Esophagus (tissue), 2 donors: ENCODE measurements around the gene SCYGR6. TPM values are rescaled to one million over a fixed set of nuclear protein-coding genes. Genes with fewer than 3 reads are reported as not detected.

Source experiments
- H3K27ac ChIP-seq, 2 donors: one replicate each; pipeline ENCODE4 v1.5.1; 2013; ENCODE audit warnings: low read depth in 2 of 2, mild to moderate bottlenecking in 2 of 2, inconsistent platforms in 1 of 2, low read length in 1 of 2, moderate library complexity in 1 of 2
- H3K27me3 ChIP-seq, 2 donors: one replicate each; pipeline ENCODE4 v1.6.1; 2013; ENCODE audit warnings: low read length in 2 of 2, control low read depth in 1 of 2, mild to moderate bottlenecking in 1 of 2; ENCODE audit not compliant: insufficient read depth in 2 of 2, control insufficient read depth in 1 of 2
- H3K36me3 ChIP-seq, 2 donors: one replicate each; pipeline ENCODE4 v1.6.1; 2013; ENCODE audit warnings: low read length in 1 of 2; ENCODE audit not compliant: control insufficient read depth in 2 of 2, insufficient read depth in 2 of 2
- H3K4me1 ChIP-seq, 2 donors: one replicate each; pipeline ENCODE4 v1.6.1; 2013; ENCODE audit warnings: low read length in 1 of 2; ENCODE audit not compliant: control insufficient read depth in 2 of 2, insufficient read depth in 2 of 2
- H3K4me3 ChIP-seq, 2 donors: one replicate each; pipeline ENCODE4 v1.5.1; 2013; ENCODE audit warnings: low read length in 2 of 2, mild to moderate bottlenecking in 2 of 2, low read depth in 1 of 2, moderate library complexity in 1 of 2
- H3K9me3 ChIP-seq, 2 donors: one replicate each; pipeline ENCODE4 v1.6.1; 2013; ENCODE audit warnings: mild to moderate bottlenecking in 2 of 2, low read depth in 1 of 2, low read length in 1 of 2, moderate library complexity in 1 of 2; ENCODE audit not compliant: control insufficient read depth in 2 of 2, insufficient read depth in 1 of 2
- WGBS, 2 donors: extraction: QIAGEN DNeasy Blood & Tissue Kit; methylation state at CpG; one replicate each; pipeline ENCODE4 v1.1.7; 2013; 5-methylcytosine and 5-hydroxymethylcytosine counted together
- polyA plus RNA-seq, 2 donors: library from polyadenylated mRNA; stranded (reverse); fragments of 200-250 nt; gene quantifications; one replicate each; pipeline ENCODE4 v1.2.3, GENCODE V29; 2013
- donor health status: healthy with polysubstance abuse.
- donor health status: Bipolar disorder and iron deficiency.

The SCYGR6 gene, protein sequence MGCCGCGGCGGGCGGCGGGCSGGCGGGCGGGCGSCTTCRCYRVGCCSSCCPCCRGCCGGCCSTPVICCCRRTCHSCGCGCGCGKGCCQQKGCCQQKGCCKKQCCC
- polyA plus RNA-seq: not detected

DNA sequence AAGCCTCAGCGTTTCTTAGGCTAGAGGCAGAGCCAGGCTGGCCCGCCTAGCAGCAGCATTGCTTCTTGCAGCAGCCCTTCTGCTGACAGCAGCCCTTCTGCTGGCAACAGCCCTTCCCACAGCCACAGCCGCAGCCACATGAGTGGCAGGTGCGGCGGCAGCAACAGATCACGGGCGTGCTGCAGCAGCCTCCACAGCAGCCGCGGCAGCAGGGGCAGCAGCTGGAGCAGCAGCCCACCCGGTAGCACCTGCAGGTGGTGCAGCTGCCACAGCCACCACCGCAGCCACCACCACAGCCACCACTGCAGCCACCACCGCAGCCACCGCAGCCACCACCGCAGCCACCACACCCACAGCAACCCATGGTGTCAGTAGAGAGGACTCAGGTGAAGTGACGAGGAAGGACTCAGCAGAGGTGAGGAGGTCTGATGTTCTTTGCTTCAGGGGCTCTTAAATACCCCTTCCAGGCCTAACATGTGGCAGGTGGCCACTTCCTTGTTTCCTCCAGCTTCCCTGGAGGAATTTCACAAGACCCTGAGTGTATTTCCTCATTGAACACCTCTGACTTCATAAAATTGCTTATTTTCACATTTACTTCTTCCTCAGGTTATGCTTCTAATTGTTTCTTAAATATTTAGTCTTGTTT is at the start of gene SCYGR6:
Gene SCYGR6 (minus strand): TSS at position 364 of the 646 bp plus-strand sequence. CDS start 0 bp downstream, at position 364.
- Histone ChIP-seq H3K9me3 (no peaks in the 10 kb centered on the region), H3K36me3 (no peaks in the 10 kb centered on the region), H3K27ac (no peak within 1 kb of the TSS), H3K4me3 (no peak within 1 kb of the TSS), H3K4me1 (no peaks in the 10 kb centered on the region), H3K27me3 (no peaks in the 10 kb centered on the region)
- WGBS, 2 donors: 81 to 86% methylated on average over 15 of the region's 15 CpGs

DNA sequence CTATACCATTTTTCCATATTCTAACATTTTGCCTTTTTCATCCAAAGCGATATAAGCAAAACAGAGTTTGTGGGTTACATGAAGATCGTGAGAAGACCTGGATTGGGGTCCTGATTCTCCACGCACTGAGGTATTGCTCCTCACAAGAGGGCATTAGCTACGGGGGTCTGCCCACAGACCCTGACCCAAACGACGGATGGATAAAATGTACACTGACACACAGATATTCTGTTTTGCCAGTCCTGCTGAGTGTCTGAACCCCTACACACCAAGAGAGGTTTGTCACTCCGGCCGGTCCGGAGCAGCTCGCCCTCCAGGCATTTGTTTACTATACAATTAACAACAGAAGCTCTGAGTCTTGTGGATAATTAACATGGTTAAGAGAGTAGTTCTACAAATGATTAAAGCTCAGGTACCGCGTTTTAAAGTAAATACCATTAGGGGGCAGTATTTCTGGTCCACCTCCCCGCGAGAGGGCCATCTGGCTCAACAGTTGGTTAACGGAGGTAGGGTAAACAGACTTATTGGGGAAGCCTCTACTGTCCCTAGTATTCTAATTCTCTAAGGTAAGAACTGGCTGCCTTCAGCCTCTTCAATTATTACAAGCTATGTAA is 49.6 kb upstream of the SCYGR6 start:
- H3K27me3 ChIP-seq: no peaks in the 10 kb centered on the region
- H3K9me3 ChIP-seq: peaks cover 0 to 2% of the 10 kb centered on the region in 2 donors
- no peaks in the 10 kb centered on the region for H3K36me3 ChIP-seq
- WGBS, 2 donors: 59 to 68% methylated on average over 15 of the region's 15 CpGs
- no peak overlapping the region for H3K4me3 ChIP-seq
- no peak overlapping the region for H3K27ac ChIP-seq
- no peaks in the 10 kb centered on the region for H3K4me1 ChIP-seq

DNA sequence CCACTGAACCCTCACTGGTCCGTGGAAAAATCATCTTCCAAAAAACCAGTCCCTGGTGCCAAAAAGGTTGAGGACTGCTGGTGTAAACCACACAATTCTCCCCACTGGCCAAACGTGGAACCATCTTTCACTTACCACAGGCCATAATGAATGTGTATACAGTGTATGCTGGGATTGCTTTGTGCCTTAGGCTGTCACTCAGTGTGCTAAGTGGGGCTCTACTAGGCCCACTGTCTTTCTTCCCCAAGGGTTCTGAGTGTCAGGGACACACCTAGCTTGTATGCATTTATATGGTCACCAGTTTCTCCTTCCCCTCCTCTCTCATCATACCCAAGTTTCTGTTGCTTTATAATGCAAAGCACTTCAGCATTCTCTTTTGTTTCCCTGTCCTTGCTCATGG is 48.4 kb upstream of the SCYGR6 start:
- Histone ChIP-seq H3K36me3 (no peaks in the 10 kb centered on the region), H3K27me3 (no peaks in the 10 kb centered on the region), H3K9me3 (peaks cover 0 to 2% of the 10 kb centered on the region in 2 donors), H3K4me3 (no peak overlapping the region), H3K27ac (no peak overlapping the region), H3K4me1 (no peaks in the 10 kb centered on the region)
- WGBS, 2 donors: 41 to 48% methylated on average over 2 of the region's 2 CpGs

DNA sequence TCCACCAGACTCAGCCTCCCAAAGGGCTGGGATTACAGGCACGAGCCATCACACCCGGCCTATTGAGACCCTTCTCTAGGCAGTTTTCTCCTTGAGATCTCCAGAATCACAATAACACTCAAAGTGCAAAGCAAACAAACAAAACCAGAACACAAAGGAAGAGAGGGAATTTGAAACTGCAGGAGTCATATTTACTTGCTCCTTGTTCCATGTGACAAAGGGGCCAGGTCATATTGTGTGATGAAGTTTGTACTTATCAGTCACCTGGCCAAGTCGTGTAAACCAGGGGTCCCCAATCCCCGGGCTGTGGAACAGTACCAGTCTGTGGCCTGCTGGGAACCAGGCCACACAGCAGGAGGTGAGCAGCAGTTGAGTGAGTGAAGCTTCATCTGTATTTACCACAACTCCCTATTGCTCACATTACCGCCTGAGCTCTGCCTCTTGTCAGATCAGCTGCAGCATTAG is 47.7 kb upstream of the SCYGR6 start:
- Histone ChIP-seq H3K36me3 (no peaks in the 10 kb centered on the region), H3K4me1 (no peaks in the 10 kb centered on the region), H3K4me3 (no peak overlapping the region), H3K27me3 (no peaks in the 10 kb centered on the region), H3K9me3 (peaks cover 0 to 2% of the 10 kb centered on the region in 2 donors), H3K27ac (no peak overlapping the region)
- 80 to 83% methylated on average over 5 of the region's 5 CpGs for WGBS, 2 donors

DNA sequence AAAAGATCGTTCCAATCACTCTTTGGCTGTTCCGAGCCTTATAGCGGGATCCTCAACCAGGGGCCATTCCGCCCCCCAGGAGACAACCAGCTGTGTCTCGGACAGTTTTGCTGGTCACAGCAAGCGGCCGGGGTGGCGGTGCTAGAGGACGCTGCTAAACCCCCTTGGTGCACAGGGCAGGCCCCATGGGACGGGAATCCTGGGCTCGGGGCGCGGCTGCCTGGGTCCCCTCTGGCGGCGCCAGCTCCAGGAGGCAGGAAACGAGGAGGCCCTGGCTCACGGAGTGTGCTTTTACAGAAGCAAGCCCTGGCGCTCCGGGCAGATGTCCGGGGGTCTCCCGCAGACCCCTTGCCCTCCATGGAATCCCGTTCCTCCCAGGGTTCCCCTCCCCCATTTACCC is 43.3 kb upstream of the SCYGR6 start:
- 93 to 94% methylated on average over 22 of the region's 22 CpGs for WGBS, 2 donors
- Histone ChIP-seq H3K36me3 (no peaks in the 10 kb centered on the region), H3K4me3 (no peak overlapping the region), H3K27me3 (no peaks in the 10 kb centered on the region), H3K4me1 (no peaks in the 10 kb centered on the region), H3K9me3 (no peaks in the 10 kb centered on the region), H3K27ac (no peak overlapping the region)

DNA sequence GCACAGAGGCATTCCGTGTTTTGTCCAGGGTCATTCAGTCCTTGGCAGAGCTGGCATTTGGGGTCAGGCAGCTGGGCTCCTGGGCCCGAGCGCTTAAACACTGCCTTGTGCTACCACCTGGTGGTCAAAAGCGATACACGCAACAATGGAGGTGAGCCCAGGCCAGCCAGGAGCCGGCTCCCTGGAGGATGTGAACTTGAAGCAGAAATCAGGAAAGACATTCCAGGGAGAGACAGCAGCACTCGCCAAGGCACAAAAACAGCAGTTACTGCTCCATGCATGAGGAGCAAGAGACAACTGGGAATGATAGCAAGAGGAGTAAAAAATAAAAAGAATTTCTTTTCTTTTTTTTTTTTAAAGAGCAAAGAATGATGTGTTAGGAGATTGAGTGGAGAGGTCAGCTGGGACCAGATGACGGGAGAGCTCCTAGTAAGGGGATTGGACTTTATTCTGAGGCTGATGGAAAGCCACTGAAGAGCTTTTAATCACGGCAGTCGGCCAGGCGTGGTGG is 41.9 kb upstream of the SCYGR6 start:
- no peak overlapping the region for H3K4me3 ChIP-seq
- no peaks in the 10 kb centered on the region for H3K4me1 ChIP-seq
- no peaks in the 10 kb centered on the region for H3K36me3 ChIP-seq
- H3K27me3 ChIP-seq: no peaks in the 10 kb centered on the region
- H3K9me3 ChIP-seq: no peaks in the 10 kb centered on the region
- no peak overlapping the region for H3K27ac ChIP-seq
- 23 to 24% methylated on average over 11 of the region's 11 CpGs for WGBS, 2 donors

DNA sequence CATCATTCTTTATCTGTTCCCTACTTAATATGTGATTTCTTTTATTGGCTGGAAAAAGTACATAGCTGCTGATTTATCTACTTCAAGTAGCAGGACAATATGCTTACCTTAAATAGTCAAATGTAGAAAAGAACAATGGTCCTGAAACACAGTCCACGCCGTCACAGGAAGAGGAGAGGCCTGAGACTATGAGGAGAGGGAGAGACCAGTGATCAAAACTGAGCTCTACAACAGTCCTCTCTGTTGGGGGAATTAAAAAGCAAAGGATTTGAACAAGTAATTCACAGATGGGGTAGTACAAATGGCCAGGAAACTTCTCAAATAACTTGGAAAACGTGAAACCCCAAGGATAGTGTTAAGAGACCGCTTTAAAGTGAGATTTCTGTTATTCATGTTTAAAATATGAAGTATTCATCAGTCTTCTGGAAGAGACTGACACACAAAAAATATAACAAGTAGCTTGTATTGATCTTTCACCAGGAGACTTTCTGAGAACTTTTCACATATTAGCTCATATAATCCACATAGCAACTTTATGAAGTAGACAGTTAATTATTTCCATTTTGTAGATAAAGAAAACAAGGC is 41.3 kb upstream of the SCYGR6 start:
- Histone ChIP-seq H3K27me3 (no peaks in the 10 kb centered on the region), H3K4me3 (no peak overlapping the region), H3K36me3 (no peaks in the 10 kb centered on the region), H3K27ac (no peak overlapping the region), H3K9me3 (no peaks in the 10 kb centered on the region), H3K4me1 (no peaks in the 10 kb centered on the region)
- WGBS, 2 donors: 63 to 69% methylated on average over 4 of the region's 4 CpGs

DNA sequence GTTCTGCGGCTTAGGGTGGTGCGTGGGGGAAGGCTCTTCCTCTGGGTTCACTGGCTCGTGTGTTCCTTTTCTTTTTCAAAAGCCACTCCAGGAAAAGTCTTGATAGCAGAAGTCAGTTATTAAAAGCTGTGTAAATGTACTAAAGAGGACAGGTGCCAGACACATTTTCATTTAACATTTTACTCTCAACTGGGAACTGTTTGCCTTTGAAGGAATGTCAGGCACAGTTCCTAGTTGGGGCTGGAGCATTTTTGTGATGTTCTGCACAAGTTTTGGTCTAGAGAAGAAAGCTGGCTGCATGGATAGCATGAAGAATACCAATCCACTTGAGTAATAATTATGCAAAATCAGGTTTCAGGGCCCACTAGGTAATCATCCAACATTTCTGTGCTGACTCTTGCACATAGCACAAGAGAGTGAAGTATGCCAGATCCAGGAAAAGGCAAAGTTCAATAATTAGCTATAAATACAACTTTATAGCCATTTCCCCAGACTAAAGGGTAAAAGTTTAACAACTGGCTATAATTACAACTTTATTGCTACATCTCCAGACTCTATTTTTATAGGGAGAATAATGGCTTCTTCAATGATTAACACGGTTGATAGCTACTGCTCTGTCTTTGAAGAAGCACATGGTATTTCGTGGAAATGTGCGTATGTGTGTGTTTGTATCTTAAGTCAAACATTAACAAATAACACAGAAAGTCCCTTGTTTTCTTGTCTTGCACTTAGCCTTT is 37.4 kb upstream of the SCYGR6 start:
- no peaks in the 10 kb centered on the region for H3K9me3 ChIP-seq
- H3K27ac ChIP-seq: no peak overlapping the region
- 74 to 85% methylated on average over 6 of the region's 6 CpGs for WGBS, 2 donors

DNA sequence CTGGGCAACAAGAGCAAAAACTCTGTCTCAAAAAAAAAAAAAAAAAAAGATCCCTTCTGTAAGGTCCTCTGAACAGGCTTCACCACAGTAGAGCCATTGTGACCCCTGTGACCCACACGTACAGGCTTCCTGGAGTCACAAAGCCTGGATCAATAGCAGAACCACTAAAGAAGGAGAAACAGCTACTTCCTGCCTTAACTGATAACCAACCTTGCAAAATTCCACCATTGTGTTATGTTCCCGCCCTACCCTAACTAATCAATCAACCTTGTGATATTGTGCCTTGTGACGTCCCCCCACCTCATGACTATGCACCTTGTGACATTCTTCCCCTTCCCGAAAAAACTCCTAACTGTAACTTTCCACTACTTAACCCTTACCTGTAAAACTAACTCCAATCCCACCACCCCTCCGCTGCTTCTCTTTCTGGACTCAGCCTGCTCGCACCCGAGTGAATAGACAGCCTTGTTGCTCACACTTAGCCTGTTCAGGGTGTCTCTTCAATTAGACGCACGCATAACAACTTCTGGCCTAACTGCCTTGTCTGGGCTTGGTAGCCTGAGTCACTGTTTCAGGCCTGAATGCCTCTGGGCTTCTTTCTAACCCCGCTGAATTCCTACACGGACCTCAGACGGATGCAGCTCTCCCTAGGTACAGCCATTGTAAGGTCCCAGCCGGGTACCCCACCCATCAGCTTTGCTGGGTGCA is 35.0 kb upstream of the SCYGR6 start:
- peak overlapping the region; percentile 13 to 30 for H3K27ac ChIP-seq

More for the DNA sequence above, 37.4 kb upstream of the SCYGR6 start:
- Histone ChIP-seq H3K36me3 (no peaks in the 10 kb centered on the region), H3K4me1 (no peaks in the 10 kb centered on the region), H3K27me3 (no peaks in the 10 kb centered on the region), H3K4me3 (no peak overlapping the region)

More for the DNA sequence above, 35.0 kb upstream of the SCYGR6 start:
- H3K4me1 ChIP-seq: no peaks in the 10 kb centered on the region
- no peaks in the 10 kb centered on the region for H3K27me3 ChIP-seq
- H3K4me3 ChIP-seq: no peak overlapping the region
- H3K36me3 ChIP-seq: no peaks in the 10 kb centered on the region
- no peaks in the 10 kb centered on the region for H3K9me3 ChIP-seq
- WGBS, 2 donors: 50 to 59% methylated on average over 13 of the region's 13 CpGs
